HG03159 (cell line): Measurements from ENCODE around the gene ARRB1.
"Not testable (repeated sequence)": the region's sequence is repeated elsewhere in the genome, so short reads cannot be mapped to it uniquely, and the experiment has no call there.

Source experiments
- ATAC-seq: cut with Tn5 transposase; IDR thresholded peaks from one replicate; pipeline ENCODE4 v1.9.1; 2021; ENCODE audit warnings: mild to moderate bottlenecking, moderate library complexity; ENCODE audit not compliant: unreplicated experiment

The ARRB1 gene

DNA sequence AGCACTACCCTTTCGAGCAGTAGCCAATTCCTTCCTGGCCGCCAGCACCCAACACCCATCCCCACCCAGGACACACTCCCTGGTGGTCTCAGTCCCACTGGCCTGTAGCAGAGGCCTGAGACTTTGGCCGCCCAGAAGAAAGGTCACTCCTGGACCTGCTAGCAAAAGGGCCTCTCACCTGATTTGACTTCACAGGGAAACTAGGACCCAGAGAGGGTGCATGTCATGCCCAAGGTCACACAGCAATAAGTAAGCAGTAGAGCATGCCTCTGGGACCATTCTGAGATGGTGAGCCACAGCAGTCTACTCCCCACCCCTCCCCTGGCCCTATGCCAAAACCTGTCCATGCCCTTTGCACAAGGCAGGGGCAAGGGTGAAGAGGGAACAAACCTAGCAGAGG lies 7.3 kb downstream of the ARRB1 start:
- ATAC-seq: no peak

DNA sequence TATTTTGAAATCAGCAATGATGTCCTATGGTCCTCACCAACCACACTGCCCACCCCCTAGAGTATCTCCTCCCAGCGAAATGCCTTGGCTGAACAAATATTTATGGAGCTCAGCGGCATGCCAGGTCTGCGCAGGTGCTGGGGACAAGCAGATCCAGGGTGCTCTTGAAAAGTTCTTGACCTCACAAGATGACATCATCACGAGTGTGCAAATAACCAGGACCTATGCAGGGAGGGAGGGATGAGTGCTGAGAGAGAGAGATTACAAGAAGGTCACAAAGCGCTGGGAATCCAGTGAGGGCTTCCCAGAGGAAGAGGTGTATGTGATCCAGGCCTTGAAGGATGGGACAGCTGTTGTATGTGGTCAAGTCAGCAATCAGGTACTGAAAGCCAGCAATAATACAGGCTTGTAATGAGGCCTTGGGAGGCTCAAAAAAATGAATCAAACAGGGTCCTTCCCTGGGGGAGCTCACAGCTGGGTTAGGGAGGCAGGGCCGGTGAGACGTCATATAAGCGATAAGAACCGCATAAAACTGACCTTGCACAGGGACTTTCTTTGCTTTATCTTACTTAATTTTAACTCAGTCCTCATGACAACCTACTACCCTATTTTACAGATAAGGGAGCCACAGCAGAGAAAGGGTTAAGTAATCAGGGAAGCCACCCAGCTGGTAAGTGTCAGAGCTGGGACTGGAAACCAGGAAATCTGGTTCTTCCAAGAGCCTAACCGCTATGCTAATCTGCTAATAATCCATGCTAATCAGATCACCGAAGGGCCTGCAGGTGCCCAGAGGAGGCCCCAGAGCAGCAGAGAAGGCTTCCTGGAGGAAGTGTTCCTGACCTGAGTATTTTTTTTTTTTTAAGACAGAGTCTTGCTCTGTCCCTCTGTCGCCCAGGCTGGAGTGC lies 8.2 kb downstream of the ARRB1 start:
- no peak for ATAC-seq

DNA sequence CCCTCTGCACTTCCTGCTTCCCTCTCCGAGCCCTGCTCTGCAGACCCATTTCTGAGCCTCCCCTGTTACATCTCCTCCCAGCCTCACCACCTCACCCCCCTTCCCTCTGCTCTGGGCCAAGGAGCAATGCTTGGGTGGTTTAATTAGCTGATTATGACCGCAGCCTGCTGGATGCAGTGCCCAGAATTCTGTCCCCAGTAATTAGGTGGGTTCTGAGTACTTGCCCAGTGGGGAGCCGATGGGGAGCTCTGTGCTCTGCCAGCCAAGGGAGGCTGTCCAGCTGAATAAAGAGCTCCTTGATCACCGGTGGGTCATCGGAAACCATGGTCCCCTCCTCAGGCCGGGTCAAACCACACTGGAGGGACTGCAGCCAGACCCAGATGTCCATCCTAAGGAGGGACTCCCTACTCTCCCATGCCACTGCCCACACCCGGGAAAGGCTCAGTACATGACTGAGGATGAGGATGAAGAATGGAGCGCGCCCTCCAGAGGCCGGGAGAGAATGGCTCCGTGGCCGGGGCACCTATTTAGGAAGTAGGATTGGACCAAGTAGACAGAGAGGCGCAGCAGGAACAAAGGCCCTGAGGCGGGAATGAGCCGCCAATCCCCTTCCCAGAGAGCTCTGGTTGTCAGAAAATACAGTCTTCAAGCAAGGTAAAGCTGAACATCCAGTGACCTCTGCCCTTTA lies 9.1 kb downstream of the ARRB1 start:
- no peak for ATAC-seq

DNA sequence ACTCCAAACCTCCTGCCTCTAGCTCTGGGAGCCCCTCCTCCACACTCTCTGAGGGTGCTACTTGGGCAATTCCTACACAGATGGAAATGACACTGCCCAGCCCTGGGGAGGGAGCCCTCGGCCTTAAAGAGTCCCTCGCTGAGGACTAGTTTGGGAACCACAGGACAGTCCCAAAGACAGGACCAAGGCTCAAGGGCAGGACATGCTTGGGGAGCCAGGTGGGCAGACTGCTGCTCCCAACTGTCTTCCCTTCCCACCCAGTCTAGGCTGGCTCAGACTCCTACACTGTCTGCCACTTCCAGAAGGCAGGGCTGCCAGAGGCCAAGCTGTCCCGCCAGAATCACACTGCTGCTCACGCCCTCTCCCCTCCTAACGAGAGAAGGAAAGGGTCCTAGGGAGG lies 9.8 kb downstream of the ARRB1 start:
- no peak for ATAC-seq

DNA sequence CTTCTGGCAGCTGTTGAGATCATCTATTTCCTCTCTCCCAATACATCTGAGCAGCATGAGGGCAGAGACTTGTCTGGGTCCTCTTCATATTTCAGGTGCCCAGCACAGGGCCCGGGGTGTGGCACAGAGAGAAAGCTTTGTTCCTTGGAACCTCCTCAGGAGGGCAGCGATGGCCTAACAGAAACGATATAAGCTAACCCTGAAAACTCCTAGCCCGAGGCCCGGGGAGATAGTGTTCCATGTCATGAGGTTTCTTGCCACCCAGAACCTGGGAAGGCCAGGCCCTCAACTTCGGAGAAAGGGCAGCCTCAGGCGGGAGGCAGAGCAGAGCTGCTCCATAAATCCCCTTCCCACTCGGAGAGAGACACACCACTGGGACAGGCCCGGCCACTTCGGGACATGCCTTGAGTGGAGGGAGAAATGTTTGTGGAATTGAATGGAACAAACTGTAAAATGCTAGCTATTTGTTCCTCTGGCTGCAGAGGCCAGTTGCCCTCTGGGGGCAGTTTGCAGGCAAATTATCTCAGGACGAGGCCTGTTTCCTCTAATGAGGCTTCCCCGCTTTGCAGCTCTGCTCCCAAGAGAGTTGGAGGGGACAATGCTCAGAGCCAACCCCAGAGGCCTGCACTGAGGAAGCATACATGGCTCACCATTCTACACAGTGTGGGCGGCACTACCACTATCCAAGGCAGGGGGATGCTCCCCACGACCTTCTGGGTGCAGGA lies 11.6 kb downstream of the ARRB1 start:
- no peak for ATAC-seq

DNA sequence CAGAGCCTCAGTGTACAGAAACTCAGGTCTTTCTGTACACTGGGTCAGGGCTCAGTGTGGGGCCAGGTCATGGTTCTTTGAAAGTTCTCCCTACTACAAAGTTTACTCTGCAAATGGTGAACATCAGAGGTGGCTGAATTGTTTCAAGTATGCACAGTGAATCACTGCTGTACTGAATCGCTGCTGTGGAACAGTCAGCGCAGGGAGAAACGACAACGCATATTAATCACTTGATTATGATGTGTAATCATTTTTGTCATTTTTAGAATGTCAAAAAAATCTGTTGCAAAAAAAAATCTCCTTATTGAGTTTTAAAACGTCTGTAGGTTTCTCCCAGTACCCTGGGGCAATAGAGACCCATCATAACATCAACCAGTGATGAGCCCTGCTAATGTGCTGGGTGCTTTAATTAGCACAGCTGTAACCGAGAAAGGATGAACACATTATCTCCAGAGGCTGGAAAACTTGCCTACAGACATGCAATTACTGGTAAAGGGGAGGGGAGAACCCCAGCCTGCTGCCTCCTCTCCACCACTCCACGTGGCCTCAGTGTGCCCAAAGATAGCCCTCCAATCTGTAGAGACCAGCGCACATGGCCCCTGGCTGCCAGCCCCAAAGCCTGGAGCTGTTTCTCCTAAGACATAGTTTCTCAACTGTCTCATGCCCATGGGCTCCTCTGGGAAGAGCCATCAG lies 12.8 kb downstream of the ARRB1 start:
- ATAC-seq: no peak

DNA sequence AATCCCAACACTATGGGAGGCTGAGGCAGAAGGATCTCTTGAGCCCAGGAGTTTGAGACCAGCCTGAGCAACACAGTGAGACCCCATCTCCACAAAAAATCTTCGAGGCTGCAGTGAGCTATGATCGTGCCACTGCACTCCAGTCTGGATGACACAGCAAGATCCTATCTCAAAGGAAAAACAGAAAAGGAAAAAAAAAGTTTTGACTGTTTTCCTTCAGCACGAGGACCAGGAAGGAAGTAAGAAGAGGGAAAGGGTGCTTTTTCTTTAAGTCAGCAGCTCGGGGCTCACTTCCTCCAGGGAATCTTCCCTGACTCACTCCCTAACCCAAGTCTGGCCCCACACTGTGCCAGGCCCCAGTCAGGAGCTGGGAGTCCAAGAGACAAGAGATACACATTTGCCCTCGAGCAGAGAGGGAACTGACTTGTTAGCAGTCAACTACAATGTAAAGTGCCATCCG lies 14.2 kb downstream of the ARRB1 start:
- ATAC-seq: no peak

DNA sequence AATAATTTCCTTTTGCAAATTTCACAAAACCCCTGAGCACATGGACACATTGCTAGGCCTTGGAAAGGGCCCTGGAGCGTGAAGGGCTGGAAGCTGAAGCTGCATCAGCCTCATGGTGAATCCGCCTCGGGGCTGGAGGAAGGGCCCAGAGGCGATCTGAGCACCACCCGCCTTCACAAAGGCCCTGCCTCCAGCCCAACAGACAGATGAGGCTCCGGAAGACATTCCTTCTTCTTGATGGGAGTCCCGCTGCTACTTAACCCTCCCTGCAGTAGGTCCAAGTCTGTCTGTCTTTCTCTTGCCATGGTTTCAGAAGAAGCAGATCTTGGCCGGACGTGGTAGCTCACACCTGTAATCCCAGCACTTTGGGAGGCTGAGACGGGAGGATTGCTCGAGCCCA lies 16.5 kb downstream of the ARRB1 start:
- no peak for ATAC-seq

DNA sequence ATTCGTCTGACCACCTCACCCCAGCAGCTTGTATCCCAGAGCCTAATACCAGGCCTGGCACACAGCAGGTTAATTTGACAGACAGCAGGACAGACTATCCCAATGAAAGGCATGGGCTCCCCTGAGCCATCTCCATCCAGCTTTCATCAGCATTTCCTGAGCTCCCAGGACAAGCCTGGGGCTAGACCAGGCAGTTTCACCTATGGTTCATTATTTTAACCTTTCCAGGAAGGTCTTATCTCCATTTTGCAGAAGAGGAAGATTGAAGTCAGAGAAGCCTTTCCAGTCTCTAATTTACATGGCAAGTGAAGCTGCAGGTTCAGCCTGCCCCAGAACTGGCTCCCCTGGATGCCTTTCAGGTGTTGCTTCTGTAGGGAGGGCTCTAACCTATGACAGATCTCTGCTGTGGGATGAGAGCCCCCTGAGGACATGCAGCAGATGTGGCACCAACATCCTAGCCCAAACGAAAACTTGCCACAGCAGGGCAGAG lies 17.0 kb downstream of the ARRB1 start:
- no peak for ATAC-seq

DNA sequence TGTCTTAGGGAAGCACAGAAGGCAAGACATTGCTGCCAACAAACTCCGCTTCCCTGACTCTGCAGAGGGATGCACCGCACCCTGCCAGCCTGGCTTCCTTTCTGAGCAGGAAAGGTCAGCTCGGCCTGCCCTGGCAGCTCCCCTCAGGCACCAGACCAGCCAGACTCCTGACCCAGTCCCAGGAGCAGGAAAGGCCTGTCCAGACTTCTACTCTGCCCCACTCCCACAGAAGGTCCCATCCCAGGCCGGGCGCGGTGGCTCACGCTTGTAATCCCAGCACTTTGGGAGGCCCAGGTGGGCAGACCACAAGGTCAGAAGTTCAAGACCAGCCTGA lies 17.7 kb downstream of the ARRB1 start:
- no peak for ATAC-seq

DNA sequence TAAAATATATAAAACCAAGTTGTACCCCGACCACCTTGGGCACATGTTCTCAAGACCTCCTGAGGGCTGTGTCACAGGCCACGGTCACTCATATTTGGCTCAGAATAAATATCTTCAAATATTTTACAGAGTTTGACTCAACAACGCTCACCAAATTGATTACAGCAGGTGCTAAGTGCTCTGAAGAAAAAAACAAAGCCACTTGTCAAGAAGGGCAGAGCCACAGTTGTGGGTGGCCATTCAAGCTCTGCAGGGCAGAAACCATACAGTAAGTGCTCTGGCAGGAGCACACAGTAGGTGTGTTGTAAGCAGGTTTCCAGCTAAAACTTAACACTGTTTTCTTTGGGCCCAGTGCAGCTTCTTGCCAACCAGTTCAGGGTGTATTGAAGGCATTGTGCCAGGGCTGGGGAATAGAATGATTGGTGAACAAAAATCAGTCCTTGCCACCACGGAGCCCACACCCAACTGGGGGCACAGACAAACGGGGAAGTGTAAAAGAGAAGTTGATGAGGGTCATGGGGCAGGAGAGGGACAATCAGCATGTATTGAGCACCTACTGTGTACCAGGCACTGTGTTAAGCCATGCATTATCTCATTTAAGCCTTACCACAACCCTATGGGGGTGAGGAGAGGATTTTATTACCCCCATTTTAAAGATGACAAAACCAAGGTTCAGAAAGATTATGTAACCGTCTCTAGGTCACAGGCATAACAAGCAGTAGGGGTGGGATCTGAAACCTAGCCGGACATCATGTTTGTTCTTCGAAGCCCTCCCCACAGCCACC lies 18.2 kb downstream of the ARRB1 start:
- no peak for ATAC-seq

DNA sequence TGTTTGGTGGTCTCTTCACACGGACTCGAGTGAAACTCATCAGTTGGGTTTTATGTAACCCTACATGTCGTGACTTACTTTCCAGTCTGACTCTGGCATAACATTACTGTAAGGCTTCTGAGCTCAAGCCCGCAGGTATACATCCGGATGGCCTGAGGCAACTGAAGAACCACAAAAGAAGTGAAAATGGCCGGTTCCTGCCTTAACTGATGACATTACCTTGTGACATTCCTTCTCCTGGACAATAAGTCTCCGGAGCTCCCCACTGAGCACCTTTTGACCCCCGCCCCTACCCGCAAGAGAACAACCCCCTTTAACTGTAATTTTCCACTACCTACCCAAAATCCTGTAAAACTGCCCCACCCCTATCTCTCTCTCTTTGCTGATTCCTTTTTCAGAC lies 19.7 kb downstream of the ARRB1 start:
- not testable (repeated sequence) for ATAC-seq

DNA sequence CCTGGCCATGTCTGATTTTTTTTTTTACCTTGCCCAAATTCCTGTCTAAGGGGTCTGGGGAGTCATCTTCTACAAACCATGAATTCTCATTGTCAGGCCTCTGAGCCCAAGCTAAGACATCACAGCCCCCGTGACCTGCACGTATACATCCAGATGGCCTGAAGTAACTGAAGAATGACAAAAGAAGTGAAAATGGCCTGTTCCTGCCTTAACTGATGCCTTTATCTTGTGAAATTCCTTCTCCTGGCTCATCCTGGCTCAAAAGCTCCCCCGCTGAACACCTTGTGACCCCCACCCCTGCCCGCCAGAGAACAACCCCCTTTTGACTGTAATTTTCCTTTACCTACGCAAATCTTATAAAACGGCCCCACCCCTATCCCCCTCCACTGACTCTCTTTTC lies 20.2 kb downstream of the ARRB1 start:
- ATAC-seq: not testable (repeated sequence)

DNA sequence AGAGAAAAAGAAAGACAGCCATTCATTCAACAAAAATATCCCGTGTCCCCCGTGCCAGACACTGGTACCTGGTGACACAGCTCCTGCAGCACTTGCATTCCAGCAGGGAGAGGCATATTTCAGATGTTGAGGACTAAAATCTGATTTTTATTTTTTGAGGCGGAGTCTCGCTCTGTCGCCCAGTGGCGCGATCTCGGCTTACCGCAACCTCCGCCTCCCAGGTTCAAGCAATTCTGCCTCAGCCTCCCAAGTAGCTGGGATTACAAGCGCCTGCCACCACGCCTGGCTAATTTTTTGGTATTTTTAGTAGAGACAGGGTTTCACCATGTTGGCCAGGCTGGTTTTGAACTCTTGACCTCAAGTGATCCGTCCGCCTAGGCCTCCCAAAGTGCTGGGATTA lies 20.6 kb downstream of the ARRB1 start:
- ATAC-seq: not testable (repeated sequence)

DNA sequence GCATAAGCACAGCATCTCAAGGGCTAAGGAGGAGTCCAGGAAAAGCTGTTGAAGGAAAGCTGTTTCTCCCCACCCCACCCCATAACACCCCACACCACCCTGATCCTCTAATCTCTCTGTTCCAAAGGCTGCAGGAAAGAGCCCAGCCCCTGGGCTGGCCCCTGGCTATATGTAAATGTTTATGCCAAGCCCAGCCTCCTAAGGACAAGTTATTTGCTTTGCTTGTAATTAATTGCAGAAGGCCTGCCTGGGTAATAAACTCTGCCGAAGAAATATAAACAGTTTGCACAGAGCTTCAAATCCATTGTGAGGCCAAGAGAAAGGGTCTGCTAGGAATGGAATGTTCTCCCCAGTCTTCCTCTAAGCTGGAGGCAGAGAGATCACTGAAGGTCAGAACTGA lies 21.2 kb downstream of the ARRB1 start:
- no peak for ATAC-seq

DNA sequence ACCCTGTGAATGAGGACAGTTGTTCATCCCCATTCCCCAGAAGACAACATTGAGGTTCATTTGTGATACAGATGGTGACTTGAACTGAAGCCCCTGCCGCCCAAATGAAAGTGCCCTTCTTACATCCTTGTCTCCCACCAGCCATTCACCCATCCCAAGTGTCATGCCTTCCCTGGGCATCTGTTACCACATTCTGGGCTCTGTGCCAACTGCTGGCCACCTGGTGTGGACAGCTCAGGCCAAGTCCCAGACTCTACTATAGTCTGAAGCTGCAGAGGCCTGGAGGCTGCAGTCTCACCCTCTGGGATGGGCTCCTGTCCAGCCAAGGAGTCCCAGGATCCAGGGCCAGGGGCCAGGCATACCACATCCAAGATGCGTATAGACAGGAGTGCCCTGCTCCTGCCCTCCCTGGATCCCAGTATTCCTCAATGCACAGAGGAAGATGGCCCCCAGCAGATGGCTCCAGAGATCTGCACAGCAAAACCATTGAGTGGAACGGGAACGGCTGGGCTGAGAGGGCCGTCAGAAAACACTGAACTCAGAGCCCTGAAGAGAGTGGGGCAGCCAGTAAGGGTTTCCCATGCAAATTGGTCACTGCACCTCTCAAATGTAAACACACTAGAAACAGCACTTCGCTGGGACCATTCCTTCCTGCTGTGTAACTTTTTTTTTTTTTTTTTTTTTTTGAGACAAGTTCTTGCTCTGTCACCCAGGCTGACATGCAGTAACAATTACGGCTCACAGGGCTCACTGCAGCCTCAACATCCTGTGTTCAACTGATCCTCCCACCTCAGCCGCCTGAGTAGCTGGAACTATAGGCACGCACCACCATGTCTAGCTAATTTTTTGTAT lies 22.8 kb downstream of the ARRB1 start:
- no peak for ATAC-seq

DNA sequence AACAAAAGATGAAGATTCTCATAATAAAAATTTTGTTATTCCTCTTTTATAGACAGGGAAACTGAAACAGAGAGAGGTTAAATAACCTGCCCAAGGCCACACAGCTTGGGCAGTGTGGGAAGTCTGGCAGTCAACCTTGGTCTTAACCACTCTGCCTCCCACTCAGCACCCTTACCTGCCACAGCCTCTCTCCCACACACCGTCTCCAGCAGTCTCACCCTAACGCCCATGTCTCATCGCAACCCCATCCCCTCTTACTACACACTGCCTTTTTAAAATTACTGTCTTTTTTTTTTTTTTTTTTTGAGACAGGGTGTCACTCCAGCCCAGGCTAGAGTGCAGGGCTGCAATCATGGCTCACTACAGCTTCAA lies 25.0 kb downstream of the ARRB1 start:
- no peak for ATAC-seq

DNA sequence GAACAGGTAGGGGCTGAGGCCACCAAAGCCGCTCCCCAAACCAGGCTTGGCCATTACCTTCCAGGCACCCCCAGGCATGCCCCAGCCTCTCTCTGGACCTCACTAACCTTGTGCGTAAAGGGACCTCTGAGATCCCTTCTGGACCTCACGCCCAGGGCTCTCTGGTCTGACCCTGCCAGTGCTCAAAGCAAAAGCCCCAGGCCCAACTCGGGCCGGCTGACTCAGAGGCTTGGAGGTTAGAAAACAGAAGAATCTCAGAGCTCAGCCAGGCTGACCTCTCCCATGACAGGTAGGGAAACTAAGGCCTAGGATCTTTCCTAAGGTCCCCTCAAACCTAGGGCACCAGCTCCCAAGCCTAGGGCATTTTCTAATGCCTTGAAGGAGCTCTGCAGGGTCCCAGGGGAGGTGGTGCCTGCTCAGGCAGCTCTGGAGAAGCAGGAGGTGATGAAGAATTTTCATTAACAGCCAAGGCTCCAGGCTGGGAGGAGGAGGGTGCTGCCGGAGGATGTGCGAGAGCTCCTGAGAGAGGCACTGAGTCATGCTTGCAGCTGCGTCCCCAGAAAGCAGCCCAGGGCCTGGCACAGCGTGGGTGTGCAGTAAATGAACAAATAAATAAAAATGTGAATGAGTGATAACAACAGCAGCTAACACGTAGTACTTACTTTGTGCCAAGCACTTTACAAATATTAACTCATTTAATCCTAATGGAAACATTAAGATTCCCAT lies 25.6 kb downstream of the ARRB1 start:
- ATAC-seq: no peak

DNA sequence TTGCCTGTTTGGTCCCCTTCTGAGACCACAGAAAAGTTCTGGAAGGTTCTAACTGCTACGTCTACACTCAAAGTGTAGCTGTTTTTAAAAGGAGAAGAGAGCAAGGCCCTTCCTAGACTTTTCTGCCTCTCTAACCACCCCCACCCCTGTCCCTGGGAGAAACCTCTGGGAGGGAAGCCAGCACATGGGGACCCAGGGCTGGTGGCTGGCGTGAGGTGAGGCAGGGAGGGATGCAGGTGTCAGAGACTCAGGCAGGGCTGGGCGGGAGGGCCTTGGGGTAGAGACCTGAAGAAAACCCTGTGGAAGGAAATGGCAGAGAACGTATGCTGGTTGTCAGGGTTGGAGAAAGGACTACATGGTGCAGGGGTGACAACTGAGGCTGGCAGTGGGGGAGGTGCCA lies 26.7 kb downstream of the ARRB1 start:
- ATAC-seq: no peak
